ENCODE measurements around the gene HDGF.
"Not testable (repeated sequence)": the region's sequence is repeated elsewhere in the genome, so short reads cannot be mapped to it uniquely, and the experiment has no call there.

HDGF gene

DNA sequence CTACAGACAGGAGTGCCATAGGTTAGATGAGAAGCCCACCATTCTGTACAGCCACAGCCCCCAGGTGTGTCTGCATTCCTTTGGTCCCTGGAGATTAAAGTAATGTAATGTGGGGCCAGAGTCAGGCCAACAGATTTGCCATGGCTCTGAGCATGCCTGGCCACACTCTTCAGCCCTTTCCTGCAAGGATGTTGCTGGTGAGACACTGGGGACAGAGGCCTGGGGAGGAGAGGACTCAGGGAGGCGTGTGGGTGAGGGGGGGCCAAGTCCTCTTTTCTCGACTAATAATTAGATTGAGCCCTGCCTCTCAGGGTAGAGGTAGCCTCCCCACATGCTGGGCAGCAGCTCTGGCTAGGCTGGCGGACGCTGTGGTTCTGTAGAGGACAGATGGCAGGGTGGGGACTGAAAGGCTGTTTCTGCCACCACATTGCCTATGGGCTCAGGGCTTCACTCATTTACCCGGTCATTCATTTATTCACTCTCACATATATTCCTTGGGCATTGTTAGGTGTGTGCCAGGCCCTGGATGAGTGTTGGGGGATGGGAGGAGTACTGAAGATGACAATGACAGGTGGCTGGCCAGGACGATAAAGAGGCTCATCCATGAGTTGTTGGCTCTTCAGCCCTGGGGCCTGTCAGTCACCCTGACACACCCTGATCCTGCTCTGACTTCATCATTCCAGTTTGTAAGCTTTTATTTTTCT lies 8.8 kb upstream of the HDGF start:
- no peak for TF ChIP-seq FOXA1 (IDR thresholded peaks at IDR 0.05)
- TF ChIP-seq FOXK2 (IDR thresholded peaks at IDR 0.05): no peak
- TF ChIP-seq SUZ12 (IDR thresholded peaks at IDR 0.05): no peak
- no peak for TF ChIP-seq LEF1 (IDR thresholded peaks at IDR 0.05; ENCODE audit: borderline replicate concordance)
- TF ChIP-seq, protein P1, sequence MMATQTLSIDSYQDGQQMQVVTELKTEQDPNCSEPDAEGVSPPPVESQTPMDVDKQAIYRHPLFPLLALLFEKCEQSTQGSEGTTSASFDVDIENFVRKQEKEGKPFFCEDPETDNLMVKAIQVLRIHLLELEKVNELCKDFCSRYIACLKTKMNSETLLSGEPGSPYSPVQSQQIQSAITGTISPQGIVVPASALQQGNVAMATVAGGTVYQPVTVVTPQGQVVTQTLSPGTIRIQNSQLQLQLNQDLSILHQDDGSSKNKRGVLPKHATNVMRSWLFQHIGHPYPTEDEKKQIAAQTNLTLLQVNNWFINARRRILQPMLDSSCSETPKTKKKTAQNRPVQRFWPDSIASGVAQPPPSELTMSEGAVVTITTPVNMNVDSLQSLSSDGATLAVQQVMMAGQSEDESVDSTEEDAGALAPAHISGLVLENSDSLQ (IDR thresholded peaks at IDR 0.05): peak; percentile 37
- no peak for TF ChIP-seq BHLHE40 (IDR thresholded peaks at IDR 0.05; ENCODE audit: borderline replicate concordance)
- TF ChIP-seq CTBP1 (IDR thresholded peaks at IDR 0.05; ENCODE audit: borderline replicate concordance): no peak
- POLR2A ChIA-PET: interaction anchor here (1.5 kb wide), 1 partner anchor 32 kb away, joined by 7 read pairs; the partner anchor contains the start of genes ISG20L2 and METTL25B
- no peak for DNase-seq (ENCODE audit: extremely low spot score)
- CTCF ChIA-PET: interaction anchor here (0.6 kb wide), 1 partner anchor 37 kb away, joined by 4 read pairs; no protein-coding TSS in a partner anchor

DNA sequence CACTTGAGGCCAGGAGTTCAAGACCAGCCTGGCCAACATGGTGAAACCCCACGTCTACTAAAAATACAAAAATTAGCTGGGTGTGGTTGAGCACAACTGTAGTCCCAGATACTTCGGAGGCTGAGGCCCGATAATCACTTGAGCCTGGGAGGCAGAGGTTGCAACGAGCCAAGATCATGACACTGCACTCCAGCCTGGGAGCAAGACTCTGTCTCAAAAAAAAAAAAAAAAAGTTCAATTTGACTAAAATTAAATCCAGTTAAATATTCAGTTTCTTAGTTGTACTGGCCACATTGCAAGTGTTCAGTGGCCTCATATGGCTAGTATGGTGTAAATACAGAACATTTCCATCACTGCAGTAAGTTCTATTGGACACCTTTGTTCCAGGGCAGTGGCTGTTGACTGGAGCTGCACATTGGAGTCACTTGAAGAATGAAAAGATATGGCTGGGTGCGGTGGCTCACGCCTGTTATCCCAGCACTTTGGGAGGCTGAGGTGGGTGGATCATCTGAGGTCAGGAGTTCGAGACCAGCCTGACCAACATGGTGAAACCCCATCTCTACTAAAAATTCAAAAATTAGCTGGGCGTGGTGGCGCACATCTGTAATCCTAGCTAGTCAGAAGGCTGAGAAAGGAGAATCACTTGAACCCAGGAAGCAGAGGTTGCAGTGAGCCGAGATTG lies 6.2 kb upstream of the HDGF start:
- ChIA-PET CTCF (interaction anchor here (1.2 to 1.5 kb wide), 2 partner anchors 31 to 68 kb away, joined by 3 read pairs; no protein-coding TSS in a partner anchor), POLR2A (interaction anchor here (1.9 to 3.0 kb wide), 2 partner anchors 9 to 31 kb away, joined by 6 to 11 read pairs; partner anchors contain the start of gene PRCC)
- DNase-seq (ENCODE audit: extremely low spot score): not testable (repeated sequence)

DNA sequence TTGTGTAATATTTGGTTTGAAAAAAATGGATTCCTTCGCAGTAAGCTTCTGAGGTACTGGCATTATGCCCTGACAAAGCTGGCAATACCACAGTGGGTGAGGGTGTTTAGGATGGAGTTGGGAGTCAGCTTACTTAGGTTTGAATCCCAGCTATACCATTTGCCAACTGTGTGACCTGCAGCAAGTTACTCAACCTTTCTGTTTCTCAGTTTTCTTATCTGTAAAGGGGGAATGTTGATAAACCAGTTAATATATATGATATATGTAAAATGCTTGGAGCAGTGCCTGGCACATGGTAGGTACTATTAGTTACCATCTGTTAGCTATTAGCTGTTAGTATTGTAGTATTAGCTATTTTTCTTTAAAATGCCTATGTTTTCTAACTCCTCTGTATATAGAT lies 4.9 kb upstream of the HDGF start:
- CTCF ChIA-PET: interaction anchor here (0.6 to 1.5 kb wide), 3 partner anchors 15 to 66 kb away, joined by 3 to 4 read pairs (median 3); no protein-coding TSS in a partner anchor
- POLR2A ChIA-PET: interaction anchor here (0.8 to 3.0 kb wide), 3 partner anchors 10 to 30 kb away, joined by 3 to 11 read pairs (median 6); partner anchors contain the start of genes MRPL24 and PRCC
- DNase-seq (ENCODE audit: extremely low spot score): no peak
- no peak for TF ChIP-seq FOXK2 (IDR thresholded peaks at IDR 0.05)
- TF ChIP-seq ARNT (IDR thresholded peaks at IDR 0.05): no peak
- no peak for TF ChIP-seq L3MBTL2 (conservative IDR thresholded peaks at IDR 0.05)
- TF ChIP-seq FOXA1 (IDR thresholded peaks at IDR 0.05): no peak
- TF ChIP-seq ELF4 (IDR thresholded peaks at IDR 0.05): no peak
- no peak for TF ChIP-seq BHLHE40 (IDR thresholded peaks at IDR 0.05; ENCODE audit: borderline replicate concordance)
- TF ChIP-seq NFRKB (IDR thresholded peaks at IDR 0.05): no peak
- TF ChIP-seq SUZ12 (IDR thresholded peaks at IDR 0.05): no peak
- TF ChIP-seq ZNF384 (IDR thresholded peaks at IDR 0.05): no peak

DNA sequence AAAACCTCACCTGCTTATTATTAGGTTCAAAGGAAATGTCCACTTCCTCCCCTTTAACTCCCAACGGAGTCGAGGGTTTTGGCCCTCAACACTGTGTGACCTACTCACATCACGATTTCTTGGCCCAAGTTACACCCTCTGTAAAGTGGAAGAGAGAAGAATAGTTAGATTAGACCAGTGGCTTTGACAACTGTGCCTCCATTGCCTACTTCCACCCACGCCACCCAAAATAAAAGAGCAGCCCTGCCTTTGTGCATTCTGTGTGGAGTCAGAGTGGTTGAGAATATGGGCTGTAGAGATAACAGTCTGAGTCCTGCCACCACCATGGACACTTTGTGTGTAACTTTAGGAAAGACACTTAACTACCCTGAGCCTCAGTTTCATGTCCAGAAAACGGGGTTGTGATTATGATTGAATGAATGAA lies 4.1 kb upstream of the HDGF start:
- DNase-seq (ENCODE audit: extremely low spot score): no peak
- TF ChIP-seq BHLHE40 (IDR thresholded peaks at IDR 0.05; ENCODE audit: borderline replicate concordance) (no peak), ELF4 (IDR thresholded peaks at IDR 0.05) (no peak), HDGF (IDR thresholded peaks at IDR 0.05; ENCODE audit: borderline replicate concordance) (no peak), SP1 (IDR thresholded peaks at IDR 0.05) (no peak), ARNT (IDR thresholded peaks at IDR 0.05) (no peak), CTBP1 (IDR thresholded peaks at IDR 0.05; ENCODE audit: borderline replicate concordance) (no peak), FOXM1 (IDR thresholded peaks at IDR 0.05; ENCODE audit: borderline replicate concordance) (no peak), TARDBP (IDR thresholded peaks at IDR 0.05) (no peak), ZNF384 (IDR thresholded peaks at IDR 0.05) (no peak), FOXA1 (IDR thresholded peaks at IDR 0.05) (no peak), FOXK2 (IDR thresholded peaks at IDR 0.05) (no peak), L3MBTL2 (conservative IDR thresholded peaks at IDR 0.05) (no peak), LEF1 (IDR thresholded peaks at IDR 0.05; ENCODE audit: borderline replicate concordance) (no peak), SUZ12 (IDR thresholded peaks at IDR 0.05) (no peak), NFRKB (IDR thresholded peaks at IDR 0.05) (no peak)
- TF ChIP-seq, protein P1 (IDR thresholded peaks at IDR 0.05): no peak
- POLR2A ChIA-PET: no interaction called here
- CTCF ChIA-PET: no interaction called here

DNA sequence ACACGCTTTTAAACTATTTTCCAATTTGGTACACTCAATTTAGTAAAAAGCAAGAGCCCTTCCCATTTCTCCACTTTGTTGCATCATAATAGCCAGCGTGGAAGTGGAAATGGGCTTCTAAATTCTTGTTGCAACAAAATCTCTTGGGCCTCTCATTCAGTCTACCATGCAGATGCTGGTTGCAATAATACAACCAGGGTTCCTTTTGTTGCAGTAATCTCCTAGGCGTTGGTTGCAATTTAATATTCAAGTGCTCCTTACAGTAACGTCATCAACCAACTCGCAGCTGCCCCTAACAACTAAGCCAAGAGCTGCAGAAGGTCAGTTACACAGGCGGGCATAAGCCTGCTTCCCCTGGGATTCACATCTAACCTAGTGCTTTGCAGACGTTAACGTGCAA lies 2.7 kb upstream of the HDGF start:
- CTCF ChIA-PET: no interaction called here
- POLR2A ChIA-PET: no interaction called here
- TF ChIP-seq FOXM1 (IDR thresholded peaks at IDR 0.05; ENCODE audit: borderline replicate concordance): no peak
- TF ChIP-seq BHLHE40 (IDR thresholded peaks at IDR 0.05; ENCODE audit: borderline replicate concordance): no peak
- TF ChIP-seq HDGF (IDR thresholded peaks at IDR 0.05; ENCODE audit: borderline replicate concordance): no peak
- no peak for TF ChIP-seq SUZ12 (IDR thresholded peaks at IDR 0.05)
- TF ChIP-seq FOXA1 (IDR thresholded peaks at IDR 0.05): no peak
- TF ChIP-seq TARDBP (IDR thresholded peaks at IDR 0.05): no peak
- TF ChIP-seq LEF1 (IDR thresholded peaks at IDR 0.05; ENCODE audit: borderline replicate concordance): no peak
- TF ChIP-seq, protein P1 (IDR thresholded peaks at IDR 0.05): no peak

DNA sequence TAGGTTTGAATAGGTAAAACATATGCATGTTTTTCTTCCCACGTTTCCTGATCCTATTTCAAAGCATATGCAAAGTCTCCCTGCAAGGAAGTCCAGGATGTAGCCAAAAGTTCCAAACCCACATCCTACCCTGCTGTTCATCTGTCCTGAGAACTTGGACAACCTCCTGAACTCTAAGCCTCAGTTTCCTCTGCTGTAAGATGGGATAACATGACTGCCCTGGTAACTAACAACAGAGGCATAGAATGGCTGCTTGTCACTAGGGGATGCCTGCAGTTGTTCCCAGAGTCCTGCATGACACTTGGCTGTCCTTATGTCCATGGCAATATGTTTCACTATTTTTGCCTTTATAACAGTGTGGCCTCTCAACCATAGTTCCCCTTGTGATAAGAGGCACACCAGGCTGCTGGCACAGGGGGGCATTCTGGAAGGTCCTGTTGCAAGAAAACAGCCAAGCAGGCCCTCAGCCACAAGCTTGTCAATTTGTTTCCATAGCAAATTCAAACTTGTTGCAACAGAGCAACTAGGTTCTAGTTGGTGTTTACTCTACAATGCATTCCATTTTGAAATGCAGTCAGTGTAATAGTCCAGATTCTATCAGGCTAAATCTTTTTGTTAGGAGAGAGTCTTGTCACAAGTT lies 1.5 kb upstream of the HDGF start:
- ChIA-PET POLR2A (interaction anchor here (0.9 to 4.5 kb wide), 7 partner anchors 11 to 129 kb away, joined by 3 to 80 read pairs (median 7); partner anchors contain the start of genes ISG20L2, METTL25B, MRPL24 and PRCC), CTCF (interaction anchor here (0.8 to 2.2 kb wide), 4 partner anchors 14 to 107 kb away, joined by 3 to 10 read pairs (median 4); partner anchors contain the start of gene PRCC)
- TF ChIP-seq LEF1 (IDR thresholded peaks at IDR 0.05; ENCODE audit: borderline replicate concordance) (no peak), BHLHE40 (IDR thresholded peaks at IDR 0.05; ENCODE audit: borderline replicate concordance) (no peak), ARNT (IDR thresholded peaks at IDR 0.05) (no peak)
- TF ChIP-seq, protein P1 (IDR thresholded peaks at IDR 0.05): no peak
- no peak for DNase-seq (ENCODE audit: extremely low spot score)

More for the DNA sequence above, 2.7 kb upstream of the HDGF start:
- DNase-seq (ENCODE audit: extremely low spot score): no peak
